Nucleus accumbens (tissue), 56 donors: ENCODE measurements around the gene ALDH8A1.
A peak's percentile ranks its signal among the peaks of the same experiment; 100 is the strongest.
"Not testable (repeated sequence)": the region's sequence is repeated elsewhere in the genome, so short reads cannot be mapped to it uniquely, and the experiment has no call there.

Experiments
- DNase-seq, 56 donors: peaks; one replicate each; lab custom pipeline; 2025; lab: John Stamatoyannopoulos, UW

ALDH8A1 gene

GRCh38 chr6:134920422-134920821 lies 29.5 kb downstream of the ALDH8A1 start:
- no peak for DNase-seq

- no peak for DNase-seq
These were observed 31.4 kb downstream of the ALDH8A1 start for GRCh38 chr6:134918418-134918961.

- DNase-seq, result no peak
These were observed 38.4 kb downstream of the ALDH8A1 start for GRCh38 chr6:134911547-134911946.

GRCh38 chr6:134910593-134910935 lies 39.3 kb downstream of the ALDH8A1 start:
- DNase-seq, result no peak

GRCh38 chr6:134909701-134910592 lies 40.0 kb downstream of the ALDH8A1 start:
- no peak for DNase-seq

- peak in 16 of 56 donors; percentile 3 to 88 (median 16) for DNase-seq
These were observed 40.9 kb downstream of the ALDH8A1 start for GRCh38 chr6:134908906-134909516.

- not testable (repeated sequence) for DNase-seq
These were observed 45.2 kb downstream of the ALDH8A1 start for GRCh38 chr6:134904731-134905130.

- DNase-seq, result no peak
These were observed 46.5 kb downstream of the ALDH8A1 start for GRCh38 chr6:134903448-134903847.

- no peak for DNase-seq
These were observed 47.0 kb downstream of the ALDH8A1 start for GRCh38 chr6:134902936-134903335.

- no peak for DNase-seq
These were observed 47.6 kb downstream of the ALDH8A1 start for GRCh38 chr6:134902074-134902861.

- no peak for DNase-seq
These were observed 51.3 kb downstream of the ALDH8A1 start for GRCh38 chr6:134898575-134898974.

- not testable (repeated sequence) for DNase-seq
These were observed 51.7 kb downstream of the ALDH8A1 start for GRCh38 chr6:134898166-134898565.

- no peak for DNase-seq
These were observed 53.0 kb downstream of the ALDH8A1 start for GRCh38 chr6:134896910-134897309.

- DNase-seq, result no peak
These were observed 55.1 kb downstream of the ALDH8A1 start for GRCh38 chr6:134894800-134895199.

- no peak for DNase-seq
These were observed 57.5 kb downstream of the ALDH8A1 start for GRCh38 chr6:134892362-134892761.

GRCh38 chr6:134891633-134892032 lies 58.3 kb downstream of the ALDH8A1 start:
- DNase-seq, result no peak

GRCh38 chr6:134888316-134888715 lies 61.6 kb downstream of the ALDH8A1 start:
- DNase-seq, result no peak

GRCh38 chr6:134884752-134885151 lies 65.1 kb downstream of the ALDH8A1 start:
- DNase-seq, result no peak

- DNase-seq, result no peak
These were observed 66.6 kb downstream of the ALDH8A1 start for GRCh38 chr6:134883314-134883713.

GRCh38 chr6:134882426-134883038 lies 67.4 kb downstream of the ALDH8A1 start:
- DNase-seq, result peak in 39 of 56 donors; percentile 1 to 87 (median 38)
